ENCODE results near the gene STRN4. TPM values are rescaled to one million over a fixed set of nuclear protein-coding genes. Genes with fewer than 3 reads are reported as not detected.

STRN4 gene
- total RNA-seq, 1 experiment from 2014 or later, result 162 TPM

GRCh38 chr19:46742926-46743480 is 3.2 kb downstream of the STRN4 start:
- Mint-ChIP-seq H3K36me3 (ENCODE audit: insufficient read depth, unreplicated experiment) (peaks cover 71% of the 10 kb centered on the region), H3K4me3 (ENCODE audit: unreplicated experiment) (no peak overlapping the region), H3K9me3 (ENCODE audit: unreplicated experiment) (no peaks in the 10 kb centered on the region), H3K27me3 (ENCODE audit: insufficient read depth, unreplicated experiment) (no peaks in the 10 kb centered on the region), H3K27ac (ENCODE audit: unreplicated experiment) (no peak overlapping the region), H3K4me1 (ENCODE audit: low read depth, unreplicated experiment) (peaks cover 26% of the 10 kb centered on the region)
- no peak overlapping the region for H3K4me3 ChIP-seq (ENCODE audit: low read depth, low read length)
- H3K9me3 ChIP-seq, result no peaks in the 10 kb centered on the region
- TSS peak; percentile 10 for BruUV-seq (replicated peaks)
- H3K36me3 ChIP-seq (ENCODE audit: control insufficient read depth, insufficient read depth, low read length), result peaks cover 6% of the 10 kb centered on the region
- no peak for TF ChIP-seq CTCF (IDR thresholded peaks at IDR 0.05; ENCODE audit: insufficient read depth in 1 of 2, low read depth in 1 of 2, low read length in 1 of 2, severe bottlenecking in 1 of 2, unreplicated experiment in 1 of 2)
- H3K27me3 ChIP-seq (replicated peaks; ENCODE audit: control insufficient read depth, insufficient read depth, low read length), result no peaks in the 10 kb centered on the region
- DNase-seq, result no peak
- CTCF ChIA-PET, result no interaction called here
- POLR2A ChIA-PET, result no interaction called here
- H3K4me1 ChIP-seq, result no peaks in the 10 kb centered on the region
- intact Hi-C loops (cut with micrococcal nuclease; ENCODE audit: unreplicated experiment), result no loop called here

GRCh38 chr19:46741447-46741846 is 4.8 kb downstream of the STRN4 start:
- no peak overlapping the region for H3K4me3 Mint-ChIP-seq (ENCODE audit: unreplicated experiment)
- no peak overlapping the region for H3K4me3 ChIP-seq (ENCODE audit: low read depth, low read length)
- CTCF ChIA-PET, result no interaction called here
- intact Hi-C loops (cut with micrococcal nuclease; ENCODE audit: unreplicated experiment), result no loop called here
- DNase-seq, result no peak
- H3K27me3 Mint-ChIP-seq (ENCODE audit: insufficient read depth, unreplicated experiment), result no peaks in the 10 kb centered on the region
- no peak for TF ChIP-seq CTCF (IDR thresholded peaks at IDR 0.05; ENCODE audit: insufficient read depth in 1 of 2, low read depth in 1 of 2, low read length in 1 of 2, severe bottlenecking in 1 of 2, unreplicated experiment in 1 of 2)
- H3K9me3 Mint-ChIP-seq (ENCODE audit: unreplicated experiment), result no peaks in the 10 kb centered on the region
- POLR2A ChIA-PET, result no interaction called here
- no peak overlapping the region for H3K27ac Mint-ChIP-seq (ENCODE audit: unreplicated experiment)
- BruUV-seq (replicated peaks), result no TSS peak
- H3K4me1 Mint-ChIP-seq (ENCODE audit: low read depth, unreplicated experiment), result peaks cover 26% of the 10 kb centered on the region
- H3K27me3 ChIP-seq (replicated peaks; ENCODE audit: control insufficient read depth, insufficient read depth, low read length), result no peaks in the 10 kb centered on the region
- H3K36me3 ChIP-seq (ENCODE audit: control insufficient read depth, insufficient read depth, low read length), result peaks cover 7% of the 10 kb centered on the region
- H3K4me1 ChIP-seq, result no peaks in the 10 kb centered on the region
- H3K36me3 Mint-ChIP-seq (ENCODE audit: insufficient read depth, unreplicated experiment), result peaks cover 80% of the 10 kb centered on the region
- H3K9me3 ChIP-seq, result no peaks in the 10 kb centered on the region

DNA sequence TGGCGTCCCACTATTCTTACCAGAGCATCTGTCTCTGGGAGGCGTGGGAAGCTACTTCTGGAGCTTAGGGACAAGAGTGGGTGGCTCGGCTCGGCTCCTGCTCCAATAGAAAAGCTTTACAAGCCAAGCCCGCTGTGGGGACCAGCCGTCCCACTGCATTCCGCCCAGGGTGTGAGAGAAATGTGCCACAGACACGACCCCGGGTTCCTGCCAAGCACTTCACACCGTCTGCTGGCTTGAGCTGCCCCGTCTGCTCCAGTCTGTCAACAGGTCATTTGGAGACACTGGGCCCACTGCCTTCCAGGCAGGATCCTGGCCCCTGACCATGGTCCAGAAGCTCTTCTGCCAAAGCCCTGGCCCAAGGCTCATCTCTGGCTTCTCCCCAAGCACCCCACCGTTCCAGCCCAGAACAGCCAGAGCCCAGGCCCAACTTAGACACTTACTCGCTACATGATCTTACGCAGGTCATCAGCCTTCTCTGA is 6.9 kb downstream of the STRN4 start:
- H3K4me3 ChIP-seq (ENCODE audit: low read depth, low read length), result no peak overlapping the region
- no peak for DNase-seq
- Mint-ChIP-seq H3K27ac (ENCODE audit: unreplicated experiment) (no peak overlapping the region), H3K4me1 (ENCODE audit: low read depth, unreplicated experiment) (peaks cover 16% of the 10 kb centered on the region), H3K9me3 (ENCODE audit: unreplicated experiment) (no peaks in the 10 kb centered on the region), H3K4me3 (ENCODE audit: unreplicated experiment) (no peak overlapping the region), H3K36me3 (ENCODE audit: insufficient read depth, unreplicated experiment) (peaks cover 80% of the 10 kb centered on the region), H3K27me3 (ENCODE audit: insufficient read depth, unreplicated experiment) (no peaks in the 10 kb centered on the region)
- BruUV-seq (replicated peaks), result no TSS peak
- POLR2A ChIA-PET, result no interaction called here
- H3K27me3 ChIP-seq (replicated peaks; ENCODE audit: control insufficient read depth, insufficient read depth, low read length), result no peaks in the 10 kb centered on the region
- CTCF ChIA-PET, result interaction anchor here (0.5 to 1.0 kb wide), 4 partner anchors 10 to 684 kb away, joined by 3 to 4 read pairs (median 3); no protein-coding TSS in a partner anchor
- intact Hi-C loops (cut with micrococcal nuclease; ENCODE audit: unreplicated experiment), result no loop called here
- no peaks in the 10 kb centered on the region for H3K9me3 ChIP-seq
- H3K4me1 ChIP-seq, result no peaks in the 10 kb centered on the region
- H3K36me3 ChIP-seq (ENCODE audit: control insufficient read depth, insufficient read depth, low read length), result peaks cover 7% of the 10 kb centered on the region
- TF ChIP-seq CTCF (IDR thresholded peaks at IDR 0.05; ENCODE audit: insufficient read depth in 1 of 2, low read depth in 1 of 2, low read length in 1 of 2, severe bottlenecking in 1 of 2, unreplicated experiment in 1 of 2), result no peak

Measured in Caco-2 (cell line).